Measurements from ENCODE around the gene ENPP1.

- TF ChIP-seq, protein P1, sequence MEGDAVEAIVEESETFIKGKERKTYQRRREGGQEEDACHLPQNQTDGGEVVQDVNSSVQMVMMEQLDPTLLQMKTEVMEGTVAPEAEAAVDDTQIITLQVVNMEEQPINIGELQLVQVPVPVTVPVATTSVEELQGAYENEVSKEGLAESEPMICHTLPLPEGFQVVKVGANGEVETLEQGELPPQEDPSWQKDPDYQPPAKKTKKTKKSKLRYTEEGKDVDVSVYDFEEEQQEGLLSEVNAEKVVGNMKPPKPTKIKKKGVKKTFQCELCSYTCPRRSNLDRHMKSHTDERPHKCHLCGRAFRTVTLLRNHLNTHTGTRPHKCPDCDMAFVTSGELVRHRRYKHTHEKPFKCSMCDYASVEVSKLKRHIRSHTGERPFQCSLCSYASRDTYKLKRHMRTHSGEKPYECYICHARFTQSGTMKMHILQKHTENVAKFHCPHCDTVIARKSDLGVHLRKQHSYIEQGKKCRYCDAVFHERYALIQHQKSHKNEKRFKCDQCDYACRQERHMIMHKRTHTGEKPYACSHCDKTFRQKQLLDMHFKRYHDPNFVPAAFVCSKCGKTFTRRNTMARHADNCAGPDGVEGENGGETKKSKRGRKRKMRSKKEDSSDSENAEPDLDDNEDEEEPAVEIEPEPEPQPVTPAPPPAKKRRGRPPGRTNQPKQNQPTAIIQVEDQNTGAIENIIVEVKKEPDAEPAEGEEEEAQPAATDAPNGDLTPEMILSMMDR (tag by site-specific recombination; IDR thresholded peaks at IDR 0.05): no peak
- no peak for TF ChIP-seq ZNF670 (tag by site-specific recombination; IDR thresholded peaks at IDR 0.05; ENCODE audit: low read depth)
- TF ChIP-seq ZNF660 (tag by site-specific recombination; IDR thresholded peaks at IDR 0.05): no peak
- TF ChIP-seq YY1 (tag by site-specific recombination; IDR thresholded peaks at IDR 0.05): no peak
- no peak for TF ChIP-seq PBX3 (CRISPR knock-in tag; IDR thresholded peaks at IDR 0.05)
- no peak for TF ChIP-seq INSM2 (tag by site-specific recombination; IDR thresholded peaks at IDR 0.05)
- no peak for TF ChIP-seq ZBTB26 (tag by site-specific recombination; optimal IDR thresholded peaks at IDR 0.05)
- TF ChIP-seq ZNF558 (tag by site-specific recombination; IDR thresholded peaks at IDR 0.05): no peak
These were observed 89.2 kb downstream of the ENPP1 start for GRCh38 chr6:131897050-131897435.

Data from HEK293 (cell line).